B cell (primary cell): ENCODE measurements around the gene DPH6. TPM values are rescaled to one million over a fixed set of nuclear protein-coding genes. Genes with fewer than 3 reads are reported as not detected.
A peak's percentile ranks its signal among the peaks of the same experiment; 100 is the strongest.

Experiments
- ATAC-seq: fragments of 200-7000 bp; cut with Tn5 transposase; one replicate; pipeline ENCODE4 v1.10.0; 2021; ENCODE audit warnings: low read depth, mild to moderate bottlenecking, moderate number of reproducible peaks, moderate library complexity
- CTCF ChIA-PET: fragments of 350-600 bp; sonication (Branson Sonifier 250); formaldehyde crosslinking; loops from one replicate; lab custom pipeline; 2021; ENCODE audit warnings: antibody characterized with exemption, inconsistent platforms; lab: Charles Lee
- POLR2A ChIA-PET: fragments of 350-600 bp; sonication (Branson Sonifier 250); formaldehyde crosslinking; loops from one replicate; lab custom pipeline; 2021; ENCODE audit warnings: antibody characterized with exemption; lab: Charles Lee
- DNase-seq: peaks from one replicate; pipeline ENCODE4 v3.0.0; 2013
- H2AFZ ChIP-seq: 2 replicates; pipeline ENCODE4 v1.6.1; 2012; ENCODE audit warnings: mild to moderate bottlenecking, low read depth, low read length; ENCODE audit not compliant: insufficient read depth, poor library complexity, severe bottlenecking
- H3K27ac ChIP-seq, 2 donors: 1 replicate in 1 of 2; 2 replicates in 1 of 2; pipeline ENCODE4 v1.5.1; 2012 to 2013; ENCODE audit warnings: low read length in 2 of 2, mild to moderate bottlenecking in 2 of 2, moderate library complexity in 1 of 2
- H3K27me3 ChIP-seq, 4 experiments: fragments of 200-600 bp in 1 of 4; sonication (generic) in 1 of 4; replicated peaks in 1 of 4; 1 replicate in 2 of 4; 2 replicates in 2 of 4; pipeline versions ENCODE4 v1.6.1 to v1.7.0; 2013 to 2016; ENCODE audit warnings: low read length in 3 of 4, mild to moderate bottlenecking in 2 of 4, mixed read lengths in 1 of 4, moderate library complexity in 1 of 4; ENCODE audit not compliant: insufficient read depth in 4 of 4, control insufficient read depth in 3 of 4; ENCODE audit errors: control extremely low read depth in 1 of 4
- H3K36me3 ChIP-seq, 2 experiments: replicated peaks in 1 of 2; 1 replicate in 1 of 2; 2 replicates in 1 of 2; pipeline versions ENCODE4 v1.6.1 to v1.7.1; 2013; ENCODE audit warnings: low read length in 1 of 2; ENCODE audit not compliant: insufficient read depth in 2 of 2, control insufficient read depth in 1 of 2; ENCODE audit errors: control extremely low read depth in 1 of 2, extremely low read depth in 1 of 2
- H3K4me1 ChIP-seq, 2 donors: fragments of 200-600 bp in 1 of 2; sonication (generic) in 1 of 2; 1 replicate in 1 of 2; 2 replicates in 1 of 2; pipeline versions ENCODE4 v1.5.1 to v1.6.1; 2013 to 2017; ENCODE audit warnings: low read length in 2 of 2; ENCODE audit not compliant: control insufficient read depth in 2 of 2, insufficient read depth in 2 of 2
- H3K4me2 ChIP-seq: replicated peaks from 2 replicates; pipeline ENCODE3; 2012; ENCODE audit warnings: mild to moderate bottlenecking, low read depth, low read length; ENCODE audit not compliant: poor library complexity, severe bottlenecking
- H3K4me3 ChIP-seq, 5 experiments: fragments of 200-600 bp in 1 of 5; sonication (generic) in 1 of 5; 1 replicate in 3 of 5; 2 replicates in 2 of 5; pipeline versions ENCODE4 v1.5.1 to v1.7.0; 2011 to 2016; ENCODE audit warnings: low read length in 4 of 5, mild to moderate bottlenecking in 4 of 5, low read depth in 2 of 5, control low read depth in 1 of 5, moderate library complexity in 1 of 5; ENCODE audit not compliant: insufficient read depth in 1 of 5; ENCODE audit errors: control extremely low read depth in 1 of 5, extremely low read depth in 1 of 5
- H3K79me2 ChIP-seq: fragments of 200-600 bp; sonication (generic); one replicate; pipeline ENCODE4 v1.6.0; 2016; ENCODE audit warnings: low read length; ENCODE audit not compliant: control insufficient read depth, insufficient read depth
- H3K9ac ChIP-seq: fragments of 200-600 bp; sonication (generic); 2 replicates; pipeline ENCODE4 v1.6.1; 2017; ENCODE audit warnings: mild to moderate bottlenecking, low read length, moderate library complexity
- H3K9me3 ChIP-seq, 3 donors: one replicate each; pipeline versions ENCODE4 v1.6.1 to v1.7.1; 2013; ENCODE audit warnings: low read length in 2 of 3; ENCODE audit not compliant: control insufficient read depth in 2 of 3, insufficient read depth in 1 of 3; ENCODE audit errors: control extremely low read depth in 1 of 3
- H4K20me1 ChIP-seq: 2 replicates; pipeline ENCODE4 v1.6.0; 2012; ENCODE audit warnings: mild to moderate bottlenecking, low read length; ENCODE audit not compliant: insufficient read depth, control insufficient read depth, poor library complexity, severe bottlenecking
- H3K27ac Mint-ChIP-seq: one replicate; pipeline ENCODE4 v1.8.0; 2021; ENCODE audit warnings: mixed read lengths
- H3K27me3 Mint-ChIP-seq: one replicate; pipeline ENCODE4 v1.8.0; 2021; ENCODE audit warnings: mixed read lengths
- H3K4me1 Mint-ChIP-seq: one replicate; pipeline ENCODE4 v1.8.0; 2021; ENCODE audit warnings: mixed read lengths
- H3K4me3 Mint-ChIP-seq: one replicate; pipeline ENCODE4 v1.8.0; 2021; ENCODE audit warnings: mixed read lengths
- H3K9me3 Mint-ChIP-seq: one replicate; pipeline ENCODE4 v1.8.0; 2022; ENCODE audit warnings: mixed read lengths; ENCODE audit not compliant: insufficient read depth
- CTCF ChIP-seq: fragments of 200-600 bp; IDR thresholded peaks from one replicate; pipeline ENCODE4 v1.8.0; 2022; ENCODE audit warnings: antibody characterized with exemption, mild to moderate bottlenecking
- EZH2 ChIP-seq: IDR thresholded peaks from 2 replicates; pipeline ENCODE4 v1.6.1; 2012; ENCODE audit warnings: borderline replicate concordance, low read depth, mild to moderate bottlenecking, moderate library complexity, low read length; ENCODE audit not compliant: insufficient read depth, poor library complexity, severe bottlenecking
- WGBS: methylation state at CpG from one replicate; pipeline ENCODE4 v1.1.5; 2013; ENCODE audit warnings: missing lambda C conversion rate; ENCODE audit not compliant: insufficient coverage; 5-methylcytosine and 5-hydroxymethylcytosine counted together
- intact Hi-C: fragments of 100-400 bp; cut with micrococcal nuclease; formaldehyde crosslinking; loops from one replicate; pipeline ENCODE4 v1.10.0; 2022
- polyA plus RNA-seq: library from polyadenylated mRNA; depleted of rRNA; stranded (reverse); fragments of >200 nt; gene quantifications from 2 replicates; pipeline ENCODE4 v1.2.3, GENCODE V29; 2012
- total RNA-seq, 2 donors: library from RNA; stranded (reverse); fragments of 120-200 nt in 1 of 2; gene quantifications; 1 replicate in 1 of 2; 2 replicates in 1 of 2; pipeline versions ENCODE4 v1.2.3 to v1.2.4, GENCODE V29; 2013 to 2022

Gene DPH6
- total and polyA plus RNA-seq, 2 donors (not counting 1 experiment from before 2014, with no cell fraction given), result 5.4 to 13.3 TPM

DNA sequence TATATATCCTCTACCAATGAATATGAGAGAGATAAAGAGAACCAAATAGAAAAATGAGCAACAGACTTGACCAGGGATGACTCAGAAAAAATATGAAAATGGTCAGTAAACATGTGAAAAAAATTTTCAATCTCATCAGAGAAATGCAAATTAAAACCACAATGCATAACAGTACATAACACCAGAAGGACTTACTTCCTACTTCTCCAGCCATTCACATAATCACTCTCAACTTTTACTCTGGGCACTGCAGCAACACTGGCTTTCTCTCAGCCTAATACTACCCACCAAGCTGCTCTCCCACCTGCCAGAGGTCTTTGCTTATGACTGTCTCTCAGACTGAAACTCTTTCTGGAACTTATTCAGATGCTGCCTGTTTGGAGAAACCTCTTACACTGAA lies 49.4 kb downstream of the DPH6 start:
- peak; percentile 26 for DNase-seq
- no peak overlapping the region for H3K27ac ChIP-seq
- H3K79me2 ChIP-seq, result no peaks in the 10 kb centered on the region
- H3K27me3 ChIP-seq, result no peaks in the 10 kb centered on the region
- Mint-ChIP-seq H3K27me3 (no peaks in the 10 kb centered on the region), H3K9me3 (no peaks in the 10 kb centered on the region), H3K4me1 (peaks cover 7% of the 10 kb centered on the region), H3K27ac (peak overlapping the region; percentile 18), H3K4me3 (peak overlapping the region; percentile 4)
- no peak overlapping the region for H3K9ac ChIP-seq
- H3K4me2 ChIP-seq, result no peak overlapping the region
- H3K4me1 ChIP-seq, result peaks cover 4 to 8% of the 10 kb centered on the region in 2 donors
- H3K4me3 ChIP-seq, result no peak overlapping the region
- H4K20me1 ChIP-seq, result no peaks in the 10 kb centered on the region
- H2AFZ ChIP-seq, result no peak overlapping the region
- H3K36me3 ChIP-seq, result no peaks in the 10 kb centered on the region
- CTCF ChIA-PET, result no interaction called here
- POLR2A ChIA-PET, result no interaction called here
- intact Hi-C loops, result no loop called here
- no peaks in the 10 kb centered on the region for H3K9me3 ChIP-seq
- ATAC-seq, result peak; percentile 84
- no peak for TF ChIP-seq CTCF
- TF ChIP-seq EZH2, result no peak

- H3K36me3 ChIP-seq, result no peaks in the 10 kb centered on the region
- H3K4me2 ChIP-seq, result no peak overlapping the region
- Mint-ChIP-seq H3K9me3 (no peaks in the 10 kb centered on the region), H3K27me3 (no peaks in the 10 kb centered on the region), H3K4me3 (no peak overlapping the region), H3K27ac (no peak overlapping the region), H3K4me1 (peaks cover 7% of the 10 kb centered on the region)
- no peak overlapping the region for H3K4me3 ChIP-seq
- H3K9ac ChIP-seq, result no peak overlapping the region
- H2AFZ ChIP-seq, result no peak overlapping the region
- no CpG with 5 or more reads among the region's 3 CpGs for WGBS
- CTCF ChIA-PET, result no interaction called here
- TF ChIP-seq CTCF (no peak), EZH2 (no peak)
- intact Hi-C loops, result no loop called here
- no peak for ATAC-seq
- no peaks in the 10 kb centered on the region for H3K79me2 ChIP-seq
- no peak overlapping the region for H3K27ac ChIP-seq
- POLR2A ChIA-PET, result no interaction called here
- no peaks in the 10 kb centered on the region for H4K20me1 ChIP-seq
- H3K27me3 ChIP-seq, result no peaks in the 10 kb centered on the region
- no peaks in the 10 kb centered on the region for H3K9me3 ChIP-seq
- peaks cover 4 to 8% of the 10 kb centered on the region in 2 donors for H3K4me1 ChIP-seq
- no peak for DNase-seq
Observed at GRCh38 chr15:35495080-35495479, 50.9 kb downstream of the DPH6 start.
